Measurements from ENCODE around the gene ZNF665. TPM values are rescaled to one million over a fixed set of nuclear protein-coding genes. Genes with fewer than 3 reads are reported as not detected.

ZNF665 gene
- 1 to 10 TPM; 3.3 to 4.1 TPM for total RNA-seq

DNA sequence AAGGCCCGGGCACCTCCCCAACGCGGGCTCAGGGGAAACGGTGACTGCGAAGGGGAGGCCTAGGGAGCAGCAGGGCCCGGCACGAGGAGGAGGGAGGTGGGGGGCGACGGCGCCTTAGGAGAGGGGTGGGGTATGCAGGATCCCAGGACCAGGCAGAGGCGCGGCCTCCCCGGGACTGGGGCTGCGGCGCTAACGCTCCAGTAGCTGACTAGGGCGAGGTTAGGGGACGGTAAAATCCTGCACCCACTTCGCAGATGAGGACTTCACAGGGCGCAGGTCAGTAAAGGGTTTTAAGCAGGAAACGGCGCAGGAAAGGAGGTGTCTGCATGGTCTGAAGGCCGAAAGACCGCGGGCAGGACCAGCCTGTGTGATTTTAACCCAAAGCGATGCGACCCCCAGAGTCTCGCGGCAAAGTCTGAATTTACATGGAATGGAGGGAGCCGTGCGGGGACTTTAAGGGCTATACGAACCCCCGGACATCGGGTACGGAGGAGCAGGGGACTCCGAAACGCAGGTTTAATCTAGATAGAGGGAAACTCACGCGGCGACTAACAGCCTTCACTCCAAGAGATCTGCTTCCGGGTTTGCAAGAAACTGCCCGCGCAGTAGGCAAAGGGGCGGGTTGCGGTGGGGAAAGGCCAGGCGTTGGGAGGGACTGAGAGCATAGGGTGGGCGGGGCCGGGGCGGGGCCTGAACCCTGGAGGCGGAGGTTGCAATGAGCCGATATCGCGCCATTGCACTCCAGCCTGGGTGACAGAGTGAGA lies at the start of gene ZNF665:
TSS of gene ZNF665 (minus strand) at position 588 of the 764 bp plus-strand sequence. CDS start 10,460 bp downstream, outside the sequence.

DNA sequence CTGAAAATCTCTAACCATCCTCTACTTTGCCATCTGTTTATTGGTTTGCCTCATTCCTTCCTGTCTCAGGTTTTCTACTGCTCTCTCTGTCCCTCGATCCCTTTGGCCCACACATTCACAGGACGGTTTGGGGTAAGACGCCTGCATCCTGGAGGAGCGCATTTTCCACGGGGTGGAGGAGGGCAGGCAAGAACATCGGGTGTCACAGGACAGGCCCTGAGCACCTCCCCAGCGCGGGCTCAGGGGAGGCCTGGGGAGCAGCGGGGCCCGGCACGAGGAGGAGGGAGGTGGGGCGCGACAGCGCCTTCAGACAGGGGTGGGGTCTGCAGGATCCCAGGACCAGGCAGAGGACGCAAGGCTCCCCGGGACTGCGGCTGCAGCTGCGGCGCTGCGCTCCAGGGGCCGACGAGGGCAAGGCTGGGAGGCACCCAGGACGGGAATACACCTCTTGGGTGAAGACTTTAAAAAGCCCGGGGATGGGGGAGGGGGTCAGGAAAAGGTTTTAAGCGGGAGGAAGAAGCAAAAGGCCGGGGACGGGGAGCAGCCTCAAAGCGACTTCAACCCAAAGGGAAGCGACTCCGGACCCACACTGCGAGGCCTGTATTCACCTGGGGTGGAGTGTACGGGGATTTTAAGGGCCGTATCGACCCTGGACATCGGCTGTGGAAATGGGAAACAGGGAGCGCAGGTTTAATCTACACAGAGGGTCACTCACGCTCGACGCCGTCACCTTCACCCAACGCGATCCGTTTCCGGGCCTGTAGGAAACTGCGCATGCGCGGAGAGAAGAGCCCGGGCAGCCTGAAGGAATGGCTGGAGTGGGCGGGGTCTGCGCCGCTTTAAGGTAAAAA lies 60.8 kb downstream of the ZNF665 start, which contains the start of gene ZNF415:
TSS of gene ZNF415 (minus strand) at position 770 of the 851 bp plus-strand sequence. CDS start 10,234 bp downstream, outside the sequence.

Other genes starting within 250 kb of the ZNF665 start
- 10 to 100 TPM in 1 of 2 donors, 1 to 10 TPM in 1; 6.5 to 10.3 TPM for gene ZNF816, start 230.5 kb downstream of the ZNF665 start, total RNA-seq
- not detected for gene ERVV-1, start 179.4 kb downstream of the ZNF665 start, total RNA-seq
- gene ERVV-2, start 148.6 kb downstream of the ZNF665 start, total RNA-seq: not detected
- gene ZNF160, start 89.9 kb downstream of the ZNF665 start, total RNA-seq: 10 to 100 TPM; 20.0 to 24.8 TPM
- 1 to 10 TPM in 1 of 2 donors, under 1 TPM in 1; 0.33 to 1.0 TPM for gene ZNF415, start 60.4 kb downstream of the ZNF665 start, total RNA-seq
- 1 to 10 TPM; 4.5 to 4.7 TPM for gene ZNF347, start 34.3 kb downstream of the ZNF665 start, total RNA-seq
- gene ZNF677, start 61.5 kb upstream of the ZNF665 start, total RNA-seq: 1 to 10 TPM; 9.3 to 10.0 TPM
- gene VN1R2, start 64.9 kb upstream of the ZNF665 start, total RNA-seq: not detected
- gene VN1R4, start 74.4 kb upstream of the ZNF665 start, total RNA-seq: not detected
- 1 to 10 TPM; 6.5 to 8.0 TPM for gene ZNF845, start 140.4 kb upstream of the ZNF665 start, total RNA-seq
- 1 to 10 TPM; 6.2 to 7.7 TPM for gene ZNF525, start 172.3 kb upstream of the ZNF665 start, total RNA-seq
- 1 to 10 TPM; 9.0 to 9.3 TPM for gene ZNF765, start 201.8 kb upstream of the ZNF665 start, total RNA-seq
- gene ZNF761, start 238.6 kb upstream of the ZNF665 start, total RNA-seq: 1 to 10 TPM; 6.7 to 8.3 TPM